IMR-90 (cell line): ENCODE measurements around the gene ZNF575. TPM values are rescaled to one million over a fixed set of nuclear protein-coding genes. Genes with fewer than 3 reads are reported as not detected.

Source experiments
- ATAC-seq: fragments of 200-7000 bp; cut with Tn5 transposase; 2 replicates; pipeline ENCODE4 v1.9.1; 2020; ENCODE audit warnings: low read depth, mild to moderate bottlenecking, moderate library complexity
- BruUV-seq: library from RNA; stranded (reverse); fragments of 400-500 nt; replicated peaks from 2 replicates; lab custom pipeline; 2021; lab: Mats Ljungman, UMichigan
- CTCF ChIA-PET: fragments of 300-600 bp; formaldehyde crosslinking; extraction: SDS; loops from one replicate; lab custom pipeline; 2021; ENCODE audit warnings: antibody characterized with exemption; lab: Yijun Ruan, JAX
- POLR2A ChIA-PET: fragments of 300-600 bp; sonication (Branson Sonifier 250); formaldehyde crosslinking; loops from one replicate; lab custom pipeline; 2022; ENCODE audit warnings: antibody characterized with exemption; ENCODE audit not compliant: unreplicated experiment; lab: Charles Lee
- DNase-seq: peaks from one replicate; pipeline ENCODE4 v3.0.0; 2013
- H2AFZ ChIP-seq: replicated peaks from 2 replicates; pipeline ENCODE3; 2013; ENCODE audit warnings: low read length, mild to moderate bottlenecking; ENCODE audit not compliant: poor library complexity
- H2AK5ac ChIP-seq: 2 replicates; pipeline ENCODE4 v1.6.1; 2013; ENCODE audit warnings: low read depth, low read length, inconsistent platforms
- H2AK9ac ChIP-seq: replicated peaks from 2 replicates; pipeline ENCODE3; 2013; ENCODE audit warnings: mild to moderate bottlenecking, low read depth, low read length, moderate library complexity; ENCODE audit not compliant: poor library complexity
- H2BK120ac ChIP-seq: 2 replicates; pipeline ENCODE4 v1.6.1; 2013; ENCODE audit warnings: low read depth, low read length, inconsistent platforms
- H2BK15ac ChIP-seq: 3 replicates; pipeline ENCODE4 v1.6.1; 2013; ENCODE audit warnings: low read depth, low read length, inconsistent platforms
- H2BK20ac ChIP-seq: 2 replicates; pipeline ENCODE4 v1.6.1; 2013; ENCODE audit warnings: low read depth, mild to moderate bottlenecking, inconsistent platforms, low read length, moderate library complexity
- H2BK5ac ChIP-seq: 2 replicates; pipeline ENCODE4 v1.6.1; 2013; ENCODE audit warnings: mild to moderate bottlenecking, low read depth, low read length, inconsistent platforms; ENCODE audit not compliant: poor library complexity, severe bottlenecking
- H3K14ac ChIP-seq: replicated peaks from 2 replicates; pipeline ENCODE4 v1.6.1; 2013; ENCODE audit warnings: low read depth, low read length, inconsistent platforms
- H3K18ac ChIP-seq: 2 replicates; pipeline ENCODE4 v1.6.1; 2013; ENCODE audit warnings: low read depth, low read length, control low read depth
- H3K23ac ChIP-seq: 2 replicates; pipeline ENCODE4 v1.6.1; 2013; ENCODE audit warnings: low read depth, low read length, inconsistent platforms
- H3K27ac ChIP-seq: 2 replicates; pipeline ENCODE4 v1.5.1; 2013; ENCODE audit warnings: mild to moderate bottlenecking, control low read depth, low read length; ENCODE audit not compliant: insufficient read depth
- H3K27me3 ChIP-seq: 2 replicates; pipeline ENCODE4 v1.6.1; 2013; ENCODE audit warnings: low read length; ENCODE audit not compliant: control insufficient read depth, insufficient read depth
- H3K36me3 ChIP-seq: 2 replicates; pipeline ENCODE4 v1.6.1; 2013; ENCODE audit warnings: low read length, mixed read lengths; ENCODE audit not compliant: control insufficient read depth, insufficient read depth
- H3K4ac ChIP-seq: 2 replicates; pipeline ENCODE4 v1.6.1; 2013; ENCODE audit warnings: low read depth, low read length, inconsistent platforms
- H3K4me1 ChIP-seq: 2 replicates; pipeline ENCODE4 v1.6.1; 2013; ENCODE audit warnings: low read length, mixed read lengths; ENCODE audit not compliant: control insufficient read depth, insufficient read depth
- H3K4me2 ChIP-seq: 2 replicates; pipeline ENCODE4 v1.6.1; 2013; ENCODE audit warnings: low read depth, mild to moderate bottlenecking, control low read depth, low read length, moderate library complexity
- H3K4me3 ChIP-seq: 2 replicates; pipeline ENCODE4 v1.5.1; 2013; ENCODE audit warnings: low read depth, mild to moderate bottlenecking, control low read depth, low read length, moderate library complexity; ENCODE audit not compliant: insufficient read depth
- H3K56ac ChIP-seq: 2 replicates; pipeline ENCODE4 v1.6.1; 2013; ENCODE audit warnings: low read length, inconsistent platforms; ENCODE audit not compliant: insufficient read depth; ENCODE audit errors: extremely low read depth
- H3K79me1 ChIP-seq, 2 experiments: 2 replicates each; pipeline ENCODE4 v1.6.1; 2013; ENCODE audit warnings: low read length in 2 of 2, inconsistent platforms in 1 of 2, low read depth in 1 of 2
- H3K9ac ChIP-seq: 2 replicates; pipeline ENCODE4 v1.6.1; 2013; ENCODE audit warnings: low read depth, low read length, control low read depth
- H3K9me1 ChIP-seq: 2 replicates; pipeline ENCODE4 v1.6.1; 2013; ENCODE audit warnings: low read length, inconsistent platforms; ENCODE audit not compliant: insufficient read depth
- H3K9me3 ChIP-seq: 2 replicates; pipeline ENCODE4 v1.6.1; 2013; ENCODE audit warnings: low read length; ENCODE audit not compliant: control insufficient read depth, insufficient read depth
- H4K20me1 ChIP-seq: 2 replicates; pipeline ENCODE4 v1.6.1; 2013; ENCODE audit warnings: low read length, inconsistent platforms; ENCODE audit not compliant: insufficient read depth
- H4K5ac ChIP-seq: 2 replicates; pipeline ENCODE4 v1.6.1; 2013; ENCODE audit warnings: mild to moderate bottlenecking, low read depth, low read length, control low read depth
- H4K8ac ChIP-seq, 2 experiments: 2 replicates each; pipeline ENCODE4 v1.6.1; 2013; ENCODE audit warnings: low read depth in 2 of 2, low read length in 2 of 2, control low read depth in 1 of 2, inconsistent platforms in 1 of 2
- H4K91ac ChIP-seq: 2 replicates; pipeline ENCODE4 v1.6.1; 2013; ENCODE audit warnings: low read depth, low read length, inconsistent platforms; ENCODE audit not compliant: insufficient read depth
- BHLHE40 ChIP-seq: fragments of 150-350 bp; IDR thresholded peaks from 2 replicates; pipeline ENCODE4 v1.6.1; 2016; ENCODE audit warnings: mild to moderate bottlenecking, low read depth, low read length
- CEBPB ChIP-seq: IDR thresholded peaks from 2 replicates; pipeline ENCODE4 v1.6.1; 2012; ENCODE audit warnings: low read depth, low read length, improper control_type of control experiment
- CHD1 ChIP-seq: IDR thresholded peaks from 2 replicates; pipeline ENCODE4 v1.6.1; 2012; ENCODE audit warnings: low read depth, low read length, improper control_type of control experiment
- CTCF ChIP-seq: conservative IDR thresholded peaks from 2 replicates; pipeline ENCODE4 v1.5.1; 2012; ENCODE audit warnings: mild to moderate bottlenecking, low read depth, low read length, improper control_type of control experiment
- ELK1 ChIP-seq: fragments of 150-350 bp; IDR thresholded peaks from 2 replicates; pipeline ENCODE4 v1.6.1; 2016; ENCODE audit warnings: low read depth, mild to moderate bottlenecking, low read length, moderate library complexity, borderline replicate concordance
- FOS ChIP-seq: fragments of 150-350 bp; IDR thresholded peaks from 2 replicates; pipeline ENCODE4 v1.6.1; 2016; ENCODE audit warnings: low read depth, low read length
- MAFK ChIP-seq: IDR thresholded peaks from 2 replicates; pipeline ENCODE4 v1.6.1; 2012; ENCODE audit warnings: low read depth, low read length, improper control_type of control experiment
- MAZ ChIP-seq: IDR thresholded peaks from 2 replicates; pipeline ENCODE4 v1.6.1; 2012; ENCODE audit warnings: low read depth, mild to moderate bottlenecking, low read length, improper control_type of control experiment, moderate library complexity, borderline replicate concordance
- MXI1 ChIP-seq: IDR thresholded peaks from 2 replicates; pipeline ENCODE4 v1.6.1; 2012; ENCODE audit warnings: low read depth, mild to moderate bottlenecking, low read length, moderate library complexity, borderline replicate concordance
- NFE2L2 ChIP-seq: fragments of 150-350 bp; IDR thresholded peaks from 2 replicates; pipeline ENCODE4 v1.6.1; 2016; ENCODE audit warnings: low read depth, mild to moderate bottlenecking, low read length
- POLR2A ChIP-seq: IDR thresholded peaks from 2 replicates; pipeline ENCODE4 v1.6.1; 2012; ENCODE audit warnings: mild to moderate bottlenecking, low read depth, low read length
- RAD21 ChIP-seq: IDR thresholded peaks from 2 replicates; pipeline ENCODE4 v1.6.1; 2012; ENCODE audit warnings: low read length, improper control_type of control experiment
- RCOR1 ChIP-seq: IDR thresholded peaks from 2 replicates; pipeline ENCODE4 v1.6.1; 2012; ENCODE audit warnings: mild to moderate bottlenecking, low read length, improper control_type of control experiment; ENCODE audit not compliant: insufficient replicate concordance
- RFX5 ChIP-seq: IDR thresholded peaks from 2 replicates; pipeline ENCODE4 v1.8.0; 2012; ENCODE audit warnings: low read depth, mild to moderate bottlenecking, low read length, moderate library complexity
- SMC3 ChIP-seq: fragments of 150-350 bp; IDR thresholded peaks from 2 replicates; pipeline ENCODE4 v1.6.1; 2016; ENCODE audit warnings: low read depth, mild to moderate bottlenecking, antibody characterized with exemption, low read length, moderate library complexity
- USF2 ChIP-seq: fragments of 150-350 bp; IDR thresholded peaks from 2 replicates; pipeline ENCODE4 v1.6.1; 2017; ENCODE audit warnings: mild to moderate bottlenecking, antibody characterized with exemption, low read length, low read depth
- WGBS, 2 experiments: methylation state at CpG; one replicate each; pipeline versions ENCODE4 v1.1.5 to v1.1.7; 2013; ENCODE audit warnings: missing lambda C conversion rate in 2 of 2; ENCODE audit not compliant: insufficient read length in 1 of 2; ENCODE audit errors: extremely low coverage in 2 of 2; 5-methylcytosine and 5-hydroxymethylcytosine counted together
- dilution Hi-C: fragments of 300-500 bp; cut with HindIII; formaldehyde crosslinking; loops from one replicate; pipeline ENCODE4 v1.14.3; 2018; ENCODE audit warnings: low sequenced_read_pairs; ENCODE audit not compliant: unreplicated experiment
- in situ Hi-C: fragments of 300-500 bp; cut with MboI; formaldehyde crosslinking; loops from 3 replicates; pipeline ENCODE4 v1.14.3; 2019; ENCODE audit warnings: low sequenced_read_pairs, inconsistent platforms, mixed read lengths
- intact Hi-C: fragments of 100-400 bp; cut with micrococcal nuclease; formaldehyde crosslinking; loops from 2 replicates; pipeline ENCODE4 v1.10.0; 2022
- polyA plus RNA-seq, 3 experiments: library from polyadenylated mRNA; depleted of rRNA; stranded (reverse); fragments of >200 nt; gene quantifications; 2 replicates each; pipeline ENCODE4 v1.2.3, GENCODE V29; 2012; ENCODE audit warnings: low replicate concordance in 1 of 3
- total RNA-seq: library from RNA; depleted of rRNA; stranded (reverse); fragments of >200 nt; gene quantifications from 2 replicates; pipeline ENCODE4 v1.2.3, GENCODE V29; 2012

ZNF575 gene
- total and polyA plus RNA-seq, 2 of the 4 experiments (the other 2 are of a cell fraction) = 0.77 TPM; not detected in 1

- Histone ChIP-seq H4K8ac (no peak overlapping the region), H3K4me1 (no peaks in the 10 kb centered on the region), H3K4me2 (no peak overlapping the region), H3K18ac (no peak overlapping the region), H4K91ac (no peak overlapping the region), H3K4ac (no peak overlapping the region), H2BK20ac (no peak overlapping the region), H2AFZ (no peak overlapping the region), H3K9me3 (no peaks in the 10 kb centered on the region), H2AK9ac (no peak overlapping the region), H3K27me3 (no peaks in the 10 kb centered on the region), H2BK15ac (no peak overlapping the region), H3K79me1 (no peaks in the 10 kb centered on the region), H2AK5ac (no peak overlapping the region), H3K36me3 (peaks cover 25% of the 10 kb centered on the region), H3K56ac (no peak overlapping the region), H3K27ac (no peak overlapping the region), H3K9ac (no peak overlapping the region), H3K23ac (no peak overlapping the region), H3K4me3 (no peak overlapping the region), H4K20me1 (no peaks in the 10 kb centered on the region; the same call in 1 of the 2 replicates), H2BK5ac (no peak overlapping the region), H3K9me1 (peaks cover 5% of the 10 kb centered on the region; the same call in 1 of the 2 replicates), H2BK120ac (no peak overlapping the region), H3K14ac (no peak overlapping the region), H4K5ac (no peak overlapping the region)
- dilution Hi-C loops = no loop called here
- BruUV-seq = no TSS peak
- POLR2A ChIA-PET = no interaction called here
- no peak for TF ChIP-seq USF2
- no peak for TF ChIP-seq BHLHE40
- no peak for TF ChIP-seq MAFK
- TF ChIP-seq CHD1 = no peak
- TF ChIP-seq POLR2A = no peak
- no peak for TF ChIP-seq CTCF
- no peak for TF ChIP-seq MXI1
- TF ChIP-seq ELK1 = no peak
- TF ChIP-seq RFX5 = no peak
- TF ChIP-seq RAD21 = no peak
- no peak for TF ChIP-seq CEBPB
- no peak for TF ChIP-seq FOS
- TF ChIP-seq NFE2L2 = no peak
- no peak for TF ChIP-seq MAZ
- no peak for TF ChIP-seq SMC3
- TF ChIP-seq RCOR1 = no peak
- no peak for DNase-seq
- 90% methylated on average over 4 of the region's 8 CpGs; no CpG with 5 or more reads in 1 of the 2 experiments for WGBS, 2 experiments
- CTCF ChIA-PET = no interaction called here
- no peak for ATAC-seq
- in situ Hi-C loops = no loop called here
- intact Hi-C loops = no loop called here
These were observed 37.9 kb upstream of the ZNF575 start for GRCh38 chr19:43495082-43495481.
